ENCODE measurements around the gene TRIM71.
"Not testable (repeated sequence)": the region's sequence is repeated elsewhere in the genome, so short reads cannot be mapped to it uniquely, and the experiment has no call there.

DNA sequence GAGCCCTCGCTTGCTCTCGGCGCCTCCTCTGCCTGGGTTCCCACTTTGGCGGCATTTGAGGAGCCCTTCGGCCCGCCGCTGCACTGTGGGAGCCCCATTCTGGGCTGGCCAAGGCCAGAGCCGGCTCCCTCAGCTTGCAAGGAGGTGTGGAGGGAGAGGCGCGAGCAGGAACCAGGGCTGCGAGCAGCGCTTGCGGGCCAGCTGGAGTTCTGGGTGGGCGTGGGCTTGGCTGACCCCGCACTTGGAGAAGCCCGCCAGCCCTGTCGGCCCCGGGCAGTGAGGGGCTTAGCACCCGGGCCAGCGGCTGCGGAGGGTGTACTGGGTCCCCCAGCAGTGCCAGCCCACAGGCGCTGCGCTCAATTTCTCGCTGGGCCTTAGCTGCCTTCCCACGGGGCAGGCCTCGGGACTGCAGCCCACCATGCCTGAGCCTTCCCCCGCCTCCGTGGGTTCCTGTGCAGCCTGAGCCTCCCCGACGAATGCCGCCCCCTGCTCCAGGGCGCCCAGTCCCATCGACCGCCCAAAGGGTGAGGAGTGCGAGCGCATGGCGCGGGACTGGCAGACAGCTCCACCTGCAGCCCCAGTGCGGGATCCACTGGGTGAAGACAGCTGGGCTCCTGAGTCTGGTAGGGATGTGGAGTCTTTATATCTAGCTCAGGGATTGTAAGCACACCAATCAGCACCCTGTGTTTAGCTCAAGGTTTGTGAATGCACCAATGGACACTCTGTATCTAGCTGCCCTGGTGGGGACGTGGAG, 121.9 kb downstream of the TRIM71 start:
- not testable (repeated sequence) for TF ChIP-seq GABPA (IDR thresholded peaks at IDR 0.05; ENCODE audit: low read depth); POLR2AphosphoS5 (IDR thresholded peaks at IDR 0.05; ENCODE audit: low read depth); SPI1 (IDR thresholded peaks at IDR 0.05; ENCODE audit: borderline replicate concordance, low read depth)
- TF ChIP-seq, protein P1, sequence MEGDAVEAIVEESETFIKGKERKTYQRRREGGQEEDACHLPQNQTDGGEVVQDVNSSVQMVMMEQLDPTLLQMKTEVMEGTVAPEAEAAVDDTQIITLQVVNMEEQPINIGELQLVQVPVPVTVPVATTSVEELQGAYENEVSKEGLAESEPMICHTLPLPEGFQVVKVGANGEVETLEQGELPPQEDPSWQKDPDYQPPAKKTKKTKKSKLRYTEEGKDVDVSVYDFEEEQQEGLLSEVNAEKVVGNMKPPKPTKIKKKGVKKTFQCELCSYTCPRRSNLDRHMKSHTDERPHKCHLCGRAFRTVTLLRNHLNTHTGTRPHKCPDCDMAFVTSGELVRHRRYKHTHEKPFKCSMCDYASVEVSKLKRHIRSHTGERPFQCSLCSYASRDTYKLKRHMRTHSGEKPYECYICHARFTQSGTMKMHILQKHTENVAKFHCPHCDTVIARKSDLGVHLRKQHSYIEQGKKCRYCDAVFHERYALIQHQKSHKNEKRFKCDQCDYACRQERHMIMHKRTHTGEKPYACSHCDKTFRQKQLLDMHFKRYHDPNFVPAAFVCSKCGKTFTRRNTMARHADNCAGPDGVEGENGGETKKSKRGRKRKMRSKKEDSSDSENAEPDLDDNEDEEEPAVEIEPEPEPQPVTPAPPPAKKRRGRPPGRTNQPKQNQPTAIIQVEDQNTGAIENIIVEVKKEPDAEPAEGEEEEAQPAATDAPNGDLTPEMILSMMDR (IDR thresholded peaks at IDR 0.05; ENCODE audit: insufficient read depth, low read length) = not testable (repeated sequence)
- TF ChIP-seq, protein P2, sequence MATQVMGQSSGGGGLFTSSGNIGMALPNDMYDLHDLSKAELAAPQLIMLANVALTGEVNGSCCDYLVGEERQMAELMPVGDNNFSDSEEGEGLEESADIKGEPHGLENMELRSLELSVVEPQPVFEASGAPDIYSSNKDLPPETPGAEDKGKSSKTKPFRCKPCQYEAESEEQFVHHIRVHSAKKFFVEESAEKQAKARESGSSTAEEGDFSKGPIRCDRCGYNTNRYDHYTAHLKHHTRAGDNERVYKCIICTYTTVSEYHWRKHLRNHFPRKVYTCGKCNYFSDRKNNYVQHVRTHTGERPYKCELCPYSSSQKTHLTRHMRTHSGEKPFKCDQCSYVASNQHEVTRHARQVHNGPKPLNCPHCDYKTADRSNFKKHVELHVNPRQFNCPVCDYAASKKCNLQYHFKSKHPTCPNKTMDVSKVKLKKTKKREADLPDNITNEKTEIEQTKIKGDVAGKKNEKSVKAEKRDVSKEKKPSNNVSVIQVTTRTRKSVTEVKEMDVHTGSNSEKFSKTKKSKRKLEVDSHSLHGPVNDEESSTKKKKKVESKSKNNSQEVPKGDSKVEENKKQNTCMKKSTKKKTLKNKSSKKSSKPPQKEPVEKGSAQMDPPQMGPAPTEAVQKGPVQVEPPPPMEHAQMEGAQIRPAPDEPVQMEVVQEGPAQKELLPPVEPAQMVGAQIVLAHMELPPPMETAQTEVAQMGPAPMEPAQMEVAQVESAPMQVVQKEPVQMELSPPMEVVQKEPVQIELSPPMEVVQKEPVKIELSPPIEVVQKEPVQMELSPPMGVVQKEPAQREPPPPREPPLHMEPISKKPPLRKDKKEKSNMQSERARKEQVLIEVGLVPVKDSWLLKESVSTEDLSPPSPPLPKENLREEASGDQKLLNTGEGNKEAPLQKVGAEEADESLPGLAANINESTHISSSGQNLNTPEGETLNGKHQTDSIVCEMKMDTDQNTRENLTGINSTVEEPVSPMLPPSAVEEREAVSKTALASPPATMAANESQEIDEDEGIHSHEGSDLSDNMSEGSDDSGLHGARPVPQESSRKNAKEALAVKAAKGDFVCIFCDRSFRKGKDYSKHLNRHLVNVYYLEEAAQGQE (IDR thresholded peaks at IDR 0.05; ENCODE audit: insufficient replicate concordance, low read depth) = not testable (repeated sequence)

All from HL-60 (cell line).